Kidney epithelial cell (primary cell): ENCODE results near the gene PECR. TPM values are rescaled to one million over a fixed set of nuclear protein-coding genes. Genes with fewer than 3 reads are reported as not detected.

Experiments
- DNase-seq: peaks from one replicate; pipeline ENCODE4 v3.0.0-alpha.2; 2010; ENCODE audit warnings: low read depth
- H3K27me3 ChIP-seq: 2 replicates; pipeline ENCODE4 v1.6.0; 2011; ENCODE audit warnings: low read length; ENCODE audit not compliant: control insufficient read depth, insufficient read depth
- H3K36me3 ChIP-seq: 2 replicates; pipeline ENCODE4 v1.5.1; 2011; ENCODE audit warnings: low read length; ENCODE audit not compliant: control insufficient read depth, insufficient read depth
- H3K4me3 ChIP-seq: 2 replicates; pipeline ENCODE4 v1.5.1; 2011; ENCODE audit warnings: low read depth, mild to moderate bottlenecking, control low read depth, low read length
- total RNA-seq: library from RNA; depleted of rRNA; stranded (reverse); fragments of >200 nt; gene quantifications from 2 replicates; pipeline ENCODE4 v1.2.3, GENCODE V29; 2015
- TF ChIP-seq, protein P1 (sequence below): IDR thresholded peaks from 2 replicates; pipeline ENCODE4 v1.5.1; 2011; ENCODE audit warnings: mild to moderate bottlenecking, moderate library complexity, low read length, control low read depth, inconsistent platforms; ENCODE audit not compliant: insufficient read depth, poor library complexity, severe bottlenecking

Gene PECR
- total RNA-seq, 1 donor from 2014 or later: 18.4 TPM

GRCh38 chr2:216103213-216103612 lies 21.6 kb upstream of the PECR start:
- no peaks in the 10 kb centered on the region for H3K27me3 ChIP-seq
- H3K4me3 ChIP-seq: no peak overlapping the region
- peaks cover 2% of the 10 kb centered on the region for H3K36me3 ChIP-seq
- TF ChIP-seq, protein P1, sequence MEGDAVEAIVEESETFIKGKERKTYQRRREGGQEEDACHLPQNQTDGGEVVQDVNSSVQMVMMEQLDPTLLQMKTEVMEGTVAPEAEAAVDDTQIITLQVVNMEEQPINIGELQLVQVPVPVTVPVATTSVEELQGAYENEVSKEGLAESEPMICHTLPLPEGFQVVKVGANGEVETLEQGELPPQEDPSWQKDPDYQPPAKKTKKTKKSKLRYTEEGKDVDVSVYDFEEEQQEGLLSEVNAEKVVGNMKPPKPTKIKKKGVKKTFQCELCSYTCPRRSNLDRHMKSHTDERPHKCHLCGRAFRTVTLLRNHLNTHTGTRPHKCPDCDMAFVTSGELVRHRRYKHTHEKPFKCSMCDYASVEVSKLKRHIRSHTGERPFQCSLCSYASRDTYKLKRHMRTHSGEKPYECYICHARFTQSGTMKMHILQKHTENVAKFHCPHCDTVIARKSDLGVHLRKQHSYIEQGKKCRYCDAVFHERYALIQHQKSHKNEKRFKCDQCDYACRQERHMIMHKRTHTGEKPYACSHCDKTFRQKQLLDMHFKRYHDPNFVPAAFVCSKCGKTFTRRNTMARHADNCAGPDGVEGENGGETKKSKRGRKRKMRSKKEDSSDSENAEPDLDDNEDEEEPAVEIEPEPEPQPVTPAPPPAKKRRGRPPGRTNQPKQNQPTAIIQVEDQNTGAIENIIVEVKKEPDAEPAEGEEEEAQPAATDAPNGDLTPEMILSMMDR: no peak
- no peak for DNase-seq

DNA sequence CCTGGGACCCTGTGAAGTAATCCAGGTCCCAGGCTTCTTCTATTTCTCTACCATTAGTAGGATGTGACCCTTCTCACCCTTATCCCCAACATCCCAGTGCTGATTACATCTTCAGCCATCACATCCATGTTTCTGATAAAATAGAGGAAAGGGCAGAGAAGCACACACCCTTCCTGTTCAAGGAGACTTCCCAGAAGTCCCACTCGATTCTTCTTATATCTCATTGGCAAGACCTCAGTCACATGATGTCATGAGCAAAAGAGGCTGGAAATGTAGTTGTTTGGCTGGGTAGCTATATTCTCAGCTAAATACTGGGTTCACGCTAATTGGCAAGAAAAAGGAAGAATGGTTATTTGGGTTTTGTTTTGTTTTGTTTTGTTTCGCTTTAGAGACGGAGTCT lies 19.5 kb upstream of the PECR start:
- Histone ChIP-seq H3K27me3 (no peaks in the 10 kb centered on the region), H3K4me3 (no peak overlapping the region), H3K36me3 (peaks cover 2% of the 10 kb centered on the region)
- TF ChIP-seq, protein P1: no peak
- no peak for DNase-seq

DNA sequence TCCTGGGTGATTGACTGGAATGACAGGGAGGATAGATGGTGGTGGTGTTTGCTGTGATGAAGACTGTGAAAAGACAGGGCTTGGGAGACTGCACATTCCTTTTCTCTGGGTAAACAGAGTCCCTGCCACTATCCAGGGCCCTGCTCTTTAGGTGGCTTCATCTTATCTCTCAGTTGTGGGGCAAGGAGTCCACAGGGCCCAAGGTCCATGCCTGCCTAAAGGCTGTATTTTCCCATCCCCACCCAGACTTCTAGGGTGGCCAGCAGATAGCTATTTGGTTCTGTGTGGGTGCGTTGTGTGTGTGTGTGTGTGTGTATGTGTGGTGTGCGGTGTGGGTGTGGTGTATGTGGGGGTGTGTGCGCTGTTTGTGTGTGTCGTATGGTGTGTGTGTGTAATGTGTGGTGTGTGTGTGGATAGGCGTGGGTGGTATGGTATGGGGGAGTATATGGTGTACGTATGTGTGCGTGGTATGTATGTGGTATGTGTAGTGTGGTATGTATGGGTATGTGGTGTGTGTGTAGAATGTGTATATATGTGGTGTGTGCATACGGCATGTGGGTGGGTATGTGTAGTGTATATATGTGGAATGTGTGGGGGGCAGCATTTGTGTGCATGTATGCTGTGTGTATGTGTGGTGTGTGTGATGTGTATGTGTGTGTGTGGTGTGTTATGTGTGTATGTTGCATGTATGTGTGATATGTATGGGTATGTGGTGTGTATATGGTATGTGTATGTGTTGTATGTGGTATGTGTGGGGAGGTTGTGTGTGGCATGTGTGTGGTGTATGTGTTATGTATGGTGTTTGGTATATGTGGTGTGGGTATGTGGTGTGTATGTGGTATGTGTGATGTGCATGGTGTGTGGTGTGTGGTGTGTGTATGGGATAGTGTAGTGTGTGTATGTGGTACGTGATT lies 17.1 kb upstream of the PECR start:
- Histone ChIP-seq H3K27me3 (no peaks in the 10 kb centered on the region), H3K4me3 (no peak overlapping the region), H3K36me3 (peaks cover 2% of the 10 kb centered on the region)
- TF ChIP-seq, protein P1: no peak
- no peak for DNase-seq

DNA sequence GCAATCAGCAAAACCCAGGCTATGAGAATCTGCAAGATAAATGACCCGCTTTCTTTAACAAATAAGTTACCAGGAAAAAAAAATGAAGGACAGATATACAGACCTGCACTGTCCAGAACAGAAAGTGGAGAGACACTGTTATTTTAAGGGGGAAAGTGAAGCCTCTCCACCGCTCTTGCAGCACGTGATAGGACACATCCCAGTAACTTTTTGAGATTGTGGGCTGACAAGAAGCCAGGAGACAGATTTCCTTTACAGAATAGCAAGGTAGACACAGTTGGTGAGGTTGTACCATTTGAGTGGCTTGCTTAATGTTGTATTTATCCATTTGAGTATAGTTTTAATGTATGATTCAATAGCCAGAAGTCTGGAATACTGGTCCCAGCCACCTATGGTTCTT lies 13.1 kb upstream of the PECR start:
- Histone ChIP-seq H3K4me3 (no peak overlapping the region), H3K36me3 (peaks cover 2% of the 10 kb centered on the region), H3K27me3 (no peaks in the 10 kb centered on the region)
- TF ChIP-seq, protein P1: no peak
- no peak for DNase-seq

GRCh38 chr2:216092646-216093045 lies 11.0 kb upstream of the PECR start:
- H3K36me3 ChIP-seq: no peaks in the 10 kb centered on the region
- TF ChIP-seq, protein P1: no peak
- no peak for DNase-seq
- H3K4me3 ChIP-seq: no peak overlapping the region
- no peaks in the 10 kb centered on the region for H3K27me3 ChIP-seq

DNA sequence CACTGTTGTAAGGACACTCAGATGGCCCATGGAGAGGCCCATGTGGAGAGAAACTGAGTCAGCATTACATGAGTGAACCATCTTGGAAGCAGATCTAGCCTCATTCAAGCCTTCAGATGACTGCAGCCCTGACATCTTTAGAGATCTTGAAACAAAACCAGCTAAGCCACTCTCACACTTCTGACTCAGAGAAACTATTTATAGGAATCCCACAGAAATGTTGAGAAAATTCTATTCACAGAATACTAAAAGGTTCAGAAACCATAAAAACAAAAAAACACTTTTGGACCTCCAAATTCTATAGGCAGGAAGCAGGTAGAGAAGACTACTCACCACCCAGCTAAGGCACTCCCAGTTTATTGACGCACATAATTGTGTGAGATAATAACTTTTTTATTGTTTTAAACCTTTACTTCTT lies 8.8 kb upstream of the PECR start:
- TF ChIP-seq, protein P1: no peak
- H3K36me3 ChIP-seq: no peaks in the 10 kb centered on the region
- no peak overlapping the region for H3K4me3 ChIP-seq
- no peak for DNase-seq
- no peaks in the 10 kb centered on the region for H3K27me3 ChIP-seq
